Fibroblast of lung (primary cell): Measurements from ENCODE around the gene SEC14L6. TPM values are rescaled to one million over a fixed set of nuclear protein-coding genes. Genes with fewer than 3 reads are reported as not detected.

Source experiments
- DNase-seq, 2 donors: peaks; one replicate each; pipeline versions ENCODE4 v3.0.0 to v3.0.0-alpha.2; 2010; ENCODE audit warnings: low read depth in 2 of 2
- H2AFZ ChIP-seq: 2 replicates; pipeline ENCODE4 v1.5.1; 2012; ENCODE audit warnings: low read length, control low read depth, inconsistent platforms
- H3K27ac ChIP-seq: 2 replicates; pipeline ENCODE4 v1.5.1; 2011; ENCODE audit warnings: low read length, control low read depth; ENCODE audit not compliant: insufficient read depth
- H3K27me3 ChIP-seq: 2 replicates; pipeline ENCODE4 v1.5.1; 2011; ENCODE audit warnings: mild to moderate bottlenecking, low read length; ENCODE audit not compliant: control insufficient read depth, insufficient read depth
- H3K36me3 ChIP-seq: 2 replicates; pipeline ENCODE4 v1.5.1; 2011; ENCODE audit warnings: low read length; ENCODE audit not compliant: control insufficient read depth, insufficient read depth
- H3K4me1 ChIP-seq: 2 replicates; pipeline ENCODE4 v1.5.1; 2011; ENCODE audit warnings: low read length; ENCODE audit not compliant: control insufficient read depth, insufficient read depth; ENCODE audit errors: extremely low read depth
- H3K4me2 ChIP-seq: 2 replicates; pipeline ENCODE4 v1.5.1; 2011; ENCODE audit warnings: low read length, control low read depth; ENCODE audit not compliant: insufficient read depth; ENCODE audit errors: extremely low read depth
- H3K4me3 ChIP-seq, 4 experiments: fragments of 200-600 bp in 1 of 4; sonication (generic) in 1 of 4; replicated peaks in 1 of 4; 2 replicates each; pipeline ENCODE4 v1.5.1; 2011 to 2016; ENCODE audit warnings: low read length in 4 of 4, low read depth in 3 of 4, mild to moderate bottlenecking in 3 of 4, control low read depth in 2 of 4, inconsistent platforms in 1 of 4, mixed read lengths in 1 of 4; ENCODE audit not compliant: insufficient read depth in 1 of 4; ENCODE audit errors: control extremely low read depth in 1 of 4
- H3K79me2 ChIP-seq: 2 replicates; pipeline ENCODE4 v1.5.1; 2012; ENCODE audit warnings: mild to moderate bottlenecking, low read length, inconsistent platforms; ENCODE audit not compliant: control insufficient read depth, insufficient read depth
- H3K9ac ChIP-seq: 2 replicates; pipeline ENCODE4 v1.5.1; 2011; ENCODE audit warnings: mild to moderate bottlenecking, low read length, control low read depth; ENCODE audit not compliant: insufficient read depth
- H3K9me3 ChIP-seq: 2 replicates; pipeline ENCODE4 v1.5.1; 2012; ENCODE audit warnings: low read depth, low read length; ENCODE audit not compliant: control insufficient read depth, insufficient read depth
- H4K20me1 ChIP-seq: 2 replicates; pipeline ENCODE4 v1.5.1; 2011; ENCODE audit warnings: low read length; ENCODE audit not compliant: control insufficient read depth, insufficient read depth; ENCODE audit errors: extremely low read depth
- EZH2 ChIP-seq: IDR thresholded peaks from 2 replicates; pipeline ENCODE4 v1.5.1; 2012; ENCODE audit warnings: low read length, control low read depth, mild to moderate bottlenecking; ENCODE audit errors: missing control alignments
- polyA plus RNA-seq, 2 donors: library from polyadenylated mRNA; depleted of rRNA in 1 of 2; stranded (reverse) in 1 of 2; unstranded in 1 of 2; fragments of >200 nt; gene quantifications; 2 replicates each; pipeline ENCODE4 v1.2.1, GENCODE V29; 2011 to 2012; ENCODE audit warnings: missing spikeins in 1 of 2
- total RNA-seq: library from RNA; depleted of rRNA; stranded (reverse); fragments of >200 nt; gene quantifications from 2 replicates; pipeline ENCODE4 v1.2.1, GENCODE V29; 2014
- TF ChIP-seq, protein P1 (sequence below), 2 donors: IDR thresholded peaks in 1 of 2; conservative IDR thresholded peaks in 1 of 2; 1 replicate in 1 of 2; 2 replicates in 1 of 2; pipeline ENCODE4 v1.5.1; 2011 to 2012; ENCODE audit warnings: low read length in 2 of 2, control low read depth in 1 of 2, inconsistent platforms in 1 of 2, low read depth in 1 of 2, mild to moderate bottlenecking in 1 of 2

The SEC14L6 gene
- total and polyA plus RNA-seq, 2 donors (not counting 1 experiment from before 2014, with no cell fraction given) = 0.12 to 0.66 TPM

DNA sequence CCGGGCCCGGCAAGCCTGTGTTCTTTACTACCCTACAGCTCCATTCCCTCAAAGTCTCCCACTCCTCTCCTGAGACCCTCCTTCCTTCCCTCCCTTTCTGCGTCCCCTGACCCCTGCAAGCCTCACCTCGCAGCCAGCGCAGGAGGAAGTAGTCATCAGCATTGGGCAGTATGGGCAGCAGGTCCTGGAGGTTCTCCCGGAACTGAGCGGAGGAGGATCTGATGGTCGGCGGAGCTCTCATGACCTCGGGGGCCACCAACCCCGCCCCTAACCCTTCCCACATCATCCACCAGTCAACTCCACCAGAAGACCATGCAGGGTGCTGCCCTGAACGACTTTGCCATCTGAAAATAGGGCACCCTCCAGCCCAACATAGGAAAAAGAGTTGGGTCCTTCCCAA is 43.0 kb downstream of the SEC14L6 start:
- H2AFZ ChIP-seq = no peak overlapping the region
- no peaks in the 10 kb centered on the region for H3K4me1 ChIP-seq
- H3K4me2 ChIP-seq = no peak overlapping the region
- no peaks in the 10 kb centered on the region for H3K9me3 ChIP-seq
- TF ChIP-seq EZH2 = no peak
- TF ChIP-seq, protein P1, sequence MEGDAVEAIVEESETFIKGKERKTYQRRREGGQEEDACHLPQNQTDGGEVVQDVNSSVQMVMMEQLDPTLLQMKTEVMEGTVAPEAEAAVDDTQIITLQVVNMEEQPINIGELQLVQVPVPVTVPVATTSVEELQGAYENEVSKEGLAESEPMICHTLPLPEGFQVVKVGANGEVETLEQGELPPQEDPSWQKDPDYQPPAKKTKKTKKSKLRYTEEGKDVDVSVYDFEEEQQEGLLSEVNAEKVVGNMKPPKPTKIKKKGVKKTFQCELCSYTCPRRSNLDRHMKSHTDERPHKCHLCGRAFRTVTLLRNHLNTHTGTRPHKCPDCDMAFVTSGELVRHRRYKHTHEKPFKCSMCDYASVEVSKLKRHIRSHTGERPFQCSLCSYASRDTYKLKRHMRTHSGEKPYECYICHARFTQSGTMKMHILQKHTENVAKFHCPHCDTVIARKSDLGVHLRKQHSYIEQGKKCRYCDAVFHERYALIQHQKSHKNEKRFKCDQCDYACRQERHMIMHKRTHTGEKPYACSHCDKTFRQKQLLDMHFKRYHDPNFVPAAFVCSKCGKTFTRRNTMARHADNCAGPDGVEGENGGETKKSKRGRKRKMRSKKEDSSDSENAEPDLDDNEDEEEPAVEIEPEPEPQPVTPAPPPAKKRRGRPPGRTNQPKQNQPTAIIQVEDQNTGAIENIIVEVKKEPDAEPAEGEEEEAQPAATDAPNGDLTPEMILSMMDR (conservative IDR thresholded peaks at IDR 0.05 in 1 of 2, IDR thresholded peaks at IDR 0.05 in 1 of 2; ENCODE audit: low read depth in 1 of 2, low read length in 2 of 2) = no peak
- DNase-seq = no peak
- H3K27ac ChIP-seq = no peak overlapping the region
- H3K36me3 ChIP-seq = no peaks in the 10 kb centered on the region
- H3K4me3 ChIP-seq = no peak overlapping the region
- no peaks in the 10 kb centered on the region for H4K20me1 ChIP-seq
- peaks cover 11% of the 10 kb centered on the region for H3K27me3 ChIP-seq
- H3K79me2 ChIP-seq = no peaks in the 10 kb centered on the region
- no peak overlapping the region for H3K9ac ChIP-seq

DNA sequence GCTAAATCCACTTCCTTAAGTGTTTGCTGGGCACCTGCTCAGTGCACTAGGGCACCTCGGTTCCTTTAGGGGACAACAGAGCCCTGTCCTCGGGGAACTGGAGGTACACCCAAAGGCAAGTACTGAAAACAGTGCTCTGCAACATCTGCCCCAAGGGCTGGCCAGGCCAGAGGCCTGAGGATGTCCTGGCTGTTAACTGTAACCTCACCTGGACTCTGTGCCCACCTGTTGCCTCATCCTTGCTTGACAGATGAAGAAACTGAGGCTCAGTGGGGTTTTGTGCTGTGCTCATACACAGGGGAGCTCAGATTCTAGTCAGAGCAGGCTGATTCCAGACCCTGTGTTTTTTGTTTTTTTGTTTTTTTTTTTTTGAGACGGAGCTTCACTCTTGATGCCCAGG is 43.6 kb downstream of the SEC14L6 start:
- Histone ChIP-seq H3K27me3 (peaks cover 11% of the 10 kb centered on the region), H3K4me2 (no peak overlapping the region), H3K4me3 (no peak overlapping the region), H4K20me1 (no peaks in the 10 kb centered on the region), H3K79me2 (no peaks in the 10 kb centered on the region), H3K9ac (no peak overlapping the region), H3K4me1 (no peaks in the 10 kb centered on the region), H3K9me3 (no peaks in the 10 kb centered on the region), H3K27ac (no peak overlapping the region), H3K36me3 (no peaks in the 10 kb centered on the region), H2AFZ (no peak overlapping the region)
- TF ChIP-seq, protein P1 (conservative IDR thresholded peaks at IDR 0.05 in 1 of 2, IDR thresholded peaks at IDR 0.05 in 1 of 2; ENCODE audit: low read depth in 1 of 2, low read length in 2 of 2) = no peak
- TF ChIP-seq EZH2 = no peak
- no peak for DNase-seq

DNA sequence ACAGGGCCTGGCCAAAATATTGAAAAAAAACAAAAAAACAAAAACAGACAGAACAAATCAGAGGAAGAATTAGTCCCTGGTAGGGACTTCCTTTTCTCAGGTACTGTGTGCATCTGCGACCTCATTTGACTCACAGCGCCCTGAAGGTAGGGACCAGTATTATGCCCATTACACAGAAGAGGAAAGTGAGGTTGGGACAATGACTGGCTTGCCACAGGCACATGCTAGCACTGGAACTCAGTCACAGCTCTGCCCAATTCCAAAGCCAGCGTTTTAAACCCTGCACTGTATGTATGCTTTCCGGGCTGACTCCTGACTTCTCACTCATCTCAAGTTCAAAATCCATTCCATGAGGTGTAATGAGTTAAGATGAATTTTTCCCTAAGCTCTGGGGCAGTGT is 44.4 kb downstream of the SEC14L6 start:
- Histone ChIP-seq H3K9me3 (no peaks in the 10 kb centered on the region), H3K4me1 (no peaks in the 10 kb centered on the region), H3K9ac (no peak overlapping the region), H3K27ac (no peak overlapping the region), H3K36me3 (no peaks in the 10 kb centered on the region), H3K4me2 (no peak overlapping the region), H4K20me1 (no peaks in the 10 kb centered on the region), H3K4me3 (no peak overlapping the region), H2AFZ (no peak overlapping the region), H3K79me2 (no peaks in the 10 kb centered on the region), H3K27me3 (peaks cover 9% of the 10 kb centered on the region)
- TF ChIP-seq, protein P1 (conservative IDR thresholded peaks at IDR 0.05 in 1 of 2, IDR thresholded peaks at IDR 0.05 in 1 of 2; ENCODE audit: low read depth in 1 of 2, low read length in 2 of 2) = no peak
- TF ChIP-seq EZH2 = no peak
- no peak for DNase-seq
